Astrocyte (in vitro differentiated cells and primary cell): Measurements from ENCODE around the gene REP15. TPM values are rescaled to one million over a fixed set of nuclear protein-coding genes. Genes with fewer than 3 reads are reported as not detected.

Experiments used
- DNase-seq: peaks from one replicate; pipeline ENCODE4 v3.0.0-alpha.2; 2010; ENCODE audit warnings: low read depth
- FAIRE-seq: peaks from 2 replicates; lab custom pipeline; 2011; peaks lifted over from hg19 to GRCh38; lab: Jason Lieb, UNC
- H2AFZ ChIP-seq: 2 replicates; pipeline ENCODE4 v1.6.0; 2012; ENCODE audit warnings: low read depth, low read length, inconsistent platforms
- H3K27ac ChIP-seq: 2 replicates; pipeline ENCODE4 v1.5.1; 2011; ENCODE audit warnings: low read depth, low read length, inconsistent platforms
- H3K27me3 ChIP-seq: 2 replicates; pipeline ENCODE4 v1.6.0; 2011; ENCODE audit warnings: low read length, inconsistent platforms; ENCODE audit not compliant: insufficient read depth
- H3K36me3 ChIP-seq: 2 replicates; pipeline ENCODE4 v1.5.1; 2011; ENCODE audit warnings: low read length, inconsistent platforms; ENCODE audit not compliant: insufficient read depth
- H3K4me1 ChIP-seq: 2 replicates; pipeline ENCODE4 v1.5.1; 2011; ENCODE audit warnings: low read length, inconsistent platforms; ENCODE audit not compliant: insufficient read depth
- H3K4me2 ChIP-seq: 2 replicates; pipeline ENCODE4 v1.6.0; 2012; ENCODE audit warnings: low read length, inconsistent platforms
- H3K4me3 ChIP-seq: 2 replicates; pipeline ENCODE4 v1.5.1; 2011; ENCODE audit warnings: low read depth, mild to moderate bottlenecking, low read length, inconsistent platforms; ENCODE audit not compliant: insufficient read depth
- H3K79me2 ChIP-seq: 2 replicates; pipeline ENCODE4 v1.6.0; 2012; ENCODE audit warnings: mild to moderate bottlenecking, low read length, inconsistent platforms; ENCODE audit not compliant: insufficient read depth
- H3K9ac ChIP-seq: 2 replicates; pipeline ENCODE4 v1.6.0; 2012; ENCODE audit warnings: mild to moderate bottlenecking, low read length, inconsistent platforms
- H3K9me3 ChIP-seq: 2 replicates; pipeline ENCODE4 v1.5.1; 2012; ENCODE audit warnings: low read depth, mild to moderate bottlenecking, low read length, inconsistent platforms; ENCODE audit not compliant: insufficient read depth
- H4K20me1 ChIP-seq: 2 replicates; pipeline ENCODE4 v1.6.0; 2012; ENCODE audit warnings: low read length, inconsistent platforms; ENCODE audit not compliant: insufficient read depth
- H3K27ac Mint-ChIP-seq: one replicate; pipeline ENCODE4 v1.8.0; 2021; ENCODE audit warnings: mild to moderate bottlenecking, mixed read lengths; ENCODE audit not compliant: unreplicated experiment
- H3K27me3 Mint-ChIP-seq: one replicate; pipeline ENCODE4 v1.8.0; 2021; ENCODE audit warnings: low read depth, mixed read lengths; ENCODE audit not compliant: unreplicated experiment
- H3K36me3 Mint-ChIP-seq: one replicate; pipeline ENCODE4 v1.8.0; 2021; ENCODE audit warnings: low read depth, mixed read lengths; ENCODE audit not compliant: unreplicated experiment
- H3K4me1 Mint-ChIP-seq: one replicate; pipeline ENCODE4 v1.8.0; 2021; ENCODE audit warnings: low read depth, mixed read lengths; ENCODE audit not compliant: unreplicated experiment
- H3K4me3 Mint-ChIP-seq: one replicate; pipeline ENCODE4 v1.8.0; 2021; ENCODE audit warnings: mild to moderate bottlenecking, moderate library complexity, mixed read lengths; ENCODE audit not compliant: unreplicated experiment
- H3K9me3 Mint-ChIP-seq: one replicate; pipeline ENCODE4 v1.8.0; 2021; ENCODE audit warnings: mild to moderate bottlenecking, mixed read lengths; ENCODE audit not compliant: unreplicated experiment
- CTCF ChIP-seq: IDR thresholded peaks from 2 replicates; pipeline ENCODE4 v1.5.1; 2011; ENCODE audit warnings: low read depth, mild to moderate bottlenecking, inconsistent platforms, low read length, moderate library complexity; ENCODE audit not compliant: insufficient read depth
- EZH2 ChIP-seq: IDR thresholded peaks from 2 replicates; pipeline ENCODE4 v1.6.1; 2012; ENCODE audit warnings: mild to moderate bottlenecking, low read length, inconsistent platforms; ENCODE audit not compliant: insufficient read depth
- total RNA-seq: library from RNA; stranded (reverse); gene quantifications from 2 replicates; pipeline ENCODE4 v1.2.1, GENCODE V29; 2021

The REP15 gene
- total RNA-seq, 1 donor from 2014 or later = 3.8 TPM

GRCh38 chr12:27709212-27709931 lies 13.1 kb downstream of the REP15 start:
- TF ChIP-seq CTCF (no peak), EZH2 (no peak)
- Histone ChIP-seq H4K20me1 (peaks cover 20% of the 10 kb centered on the region), H3K27ac (no peak overlapping the region), H3K36me3 (no peaks in the 10 kb centered on the region), H3K4me2 (peak overlapping the region; percentile 90), H2AFZ (no peak overlapping the region), H3K9ac (peak overlapping the region; percentile 93), H3K4me3 (no peak overlapping the region), H3K4me1 (no peaks in the 10 kb centered on the region), H3K9me3 (no peaks in the 10 kb centered on the region), H3K27me3 (no peaks in the 10 kb centered on the region), H3K79me2 (peaks cover 38% of the 10 kb centered on the region)
- Mint-ChIP-seq H3K9me3 (peaks cover 2% of the 10 kb centered on the region), H3K27me3 (no peaks in the 10 kb centered on the region), H3K27ac (no peak overlapping the region), H3K4me3 (peak overlapping the region; percentile 97), H3K4me1 (peaks cover 19% of the 10 kb centered on the region), H3K36me3 (no peaks in the 10 kb centered on the region)
- no peak for FAIRE-seq
- DNase-seq = no peak

DNA sequence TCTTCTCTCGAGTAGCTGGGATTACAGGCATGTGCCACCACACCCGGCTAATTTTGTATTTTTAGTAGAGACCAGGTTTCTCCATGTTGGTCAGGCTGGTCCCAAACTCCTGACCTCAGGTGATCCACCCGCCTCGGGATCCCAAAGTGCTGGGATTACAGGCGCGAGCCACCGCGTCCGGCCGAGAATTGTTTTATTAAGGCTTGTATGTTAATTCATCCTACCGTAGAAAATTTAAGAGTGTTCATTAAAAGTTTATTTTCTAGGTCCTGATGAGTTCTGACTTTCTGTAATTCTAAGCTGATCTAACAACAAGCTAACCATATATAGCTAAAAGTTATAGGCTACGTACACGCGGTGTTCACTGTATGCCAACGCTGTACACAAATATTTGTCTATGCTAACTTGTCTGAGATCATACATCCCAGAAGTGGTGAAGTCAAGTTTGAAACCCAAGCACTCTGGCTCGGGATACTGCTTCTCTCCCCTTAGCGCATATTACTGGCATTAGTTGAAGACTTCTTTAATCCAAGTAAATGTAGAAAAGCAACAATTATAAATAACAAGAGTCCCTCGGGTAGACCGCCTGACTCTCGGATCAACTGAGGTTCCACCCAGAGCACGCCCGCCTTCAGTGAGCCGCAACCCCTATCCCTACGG lies 13.8 kb downstream of the REP15 start:
- H3K4me1 Mint-ChIP-seq = peaks cover 19% of the 10 kb centered on the region
- Histone ChIP-seq H3K9ac (peak overlapping the region; percentile 93), H2AFZ (peak overlapping the region; percentile 98), H3K4me1 (no peaks in the 10 kb centered on the region), H3K27ac (peak overlapping the region; percentile 82), H3K4me2 (peak overlapping the region; percentile 90), H3K36me3 (no peaks in the 10 kb centered on the region), H3K79me2 (peaks cover 45% of the 10 kb centered on the region), H4K20me1 (peaks cover 20% of the 10 kb centered on the region), H3K9me3 (no peaks in the 10 kb centered on the region), H3K27me3 (no peaks in the 10 kb centered on the region), H3K4me3 (peak overlapping the region; percentile 87)
- TF ChIP-seq CTCF = no peak
- no peak for TF ChIP-seq EZH2
- no peaks in the 10 kb centered on the region for H3K27me3 Mint-ChIP-seq
- peak overlapping the region; percentile 81 for H3K27ac Mint-ChIP-seq
- DNase-seq (peak; percentile 50), FAIRE-seq (no peak)
- no peaks in the 10 kb centered on the region for H3K36me3 Mint-ChIP-seq
- peaks cover 2% of the 10 kb centered on the region for H3K9me3 Mint-ChIP-seq
- H3K4me3 Mint-ChIP-seq = peak overlapping the region; percentile 97
